HG03354 (cell line): ENCODE measurements around the gene TTC7B.
"Not testable (repeated sequence)": the region's sequence is repeated elsewhere in the genome, so short reads cannot be mapped to it uniquely, and the experiment has no call there.

Source experiments
- ATAC-seq: cut with Tn5 transposase; IDR thresholded peaks from one replicate; pipeline ENCODE4 v1.9.1; 2021; ENCODE audit warnings: mild to moderate bottlenecking; ENCODE audit not compliant: unreplicated experiment, poor library complexity, severe bottlenecking

The TTC7B gene

GRCh38 chr14:90526536-90526935 lies 289.7 kb downstream of the TTC7B start:
- ATAC-seq = not testable (repeated sequence)

GRCh38 chr14:90525353-90526028 lies 290.7 kb downstream of the TTC7B start:
- not testable (repeated sequence) for ATAC-seq

- no peak for ATAC-seq
These were observed 292.0 kb downstream of the TTC7B start for GRCh38 chr14:90523961-90524875.

GRCh38 chr14:90523544-90523943 lies 292.7 kb downstream of the TTC7B start:
- ATAC-seq = no peak

DNA sequence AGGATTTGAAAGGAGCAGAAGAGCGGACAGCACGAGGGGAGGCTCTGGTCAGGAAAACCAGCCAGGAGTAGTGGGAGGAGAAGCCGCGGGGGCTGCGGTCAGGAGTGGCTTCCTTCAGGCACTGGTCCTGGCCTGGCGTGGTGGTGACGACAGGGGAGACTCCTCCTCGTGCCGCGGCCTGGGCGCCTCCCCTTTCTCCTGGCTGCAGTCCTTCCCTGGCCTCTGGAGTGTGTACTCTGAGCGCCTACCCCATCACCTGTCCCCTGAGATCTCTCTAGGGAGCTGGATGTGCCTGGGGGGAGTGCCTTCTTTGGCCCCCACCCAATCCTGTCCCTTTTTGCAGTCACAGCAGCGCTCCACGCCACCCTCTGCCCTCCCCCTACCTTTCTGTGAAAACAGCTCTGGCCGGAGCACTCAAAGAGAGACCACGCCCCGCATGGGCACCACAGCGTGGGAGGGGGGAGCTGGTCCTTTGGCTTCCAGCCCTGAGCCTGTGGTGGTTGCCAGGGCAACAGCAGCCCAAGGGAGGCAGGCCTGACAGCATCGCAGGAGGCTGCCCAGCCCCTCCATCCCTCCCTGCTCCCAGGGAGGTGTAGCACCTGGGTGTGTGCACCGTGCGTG lies 293.5 kb downstream of the TTC7B start:
- ATAC-seq = no peak

GRCh38 chr14:90521930-90522483 lies 294.2 kb downstream of the TTC7B start:
- ATAC-seq = no peak

- no peak for ATAC-seq
These were observed 294.9 kb downstream of the TTC7B start for GRCh38 chr14:90521084-90521929.

DNA sequence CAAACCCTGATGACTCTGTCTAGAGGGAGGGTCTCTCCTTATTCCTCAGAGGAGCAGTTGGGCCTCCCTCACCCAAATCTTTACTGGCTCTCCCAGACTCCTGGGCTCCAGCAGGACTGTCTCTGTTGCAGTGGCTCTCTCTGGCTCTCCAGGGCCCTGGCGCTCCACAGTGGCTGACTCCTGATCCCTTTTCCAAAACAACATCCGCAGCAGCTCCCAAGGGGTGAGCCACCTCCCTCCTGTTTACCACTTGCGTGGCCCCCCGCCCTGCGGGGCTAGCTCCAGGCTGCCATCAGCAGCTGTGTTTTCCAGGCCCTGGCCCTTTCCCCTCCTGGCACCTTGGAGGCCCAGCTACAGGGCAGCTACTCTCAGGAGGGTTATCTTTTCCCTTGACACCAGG lies 295.9 kb downstream of the TTC7B start:
- no peak for ATAC-seq

DNA sequence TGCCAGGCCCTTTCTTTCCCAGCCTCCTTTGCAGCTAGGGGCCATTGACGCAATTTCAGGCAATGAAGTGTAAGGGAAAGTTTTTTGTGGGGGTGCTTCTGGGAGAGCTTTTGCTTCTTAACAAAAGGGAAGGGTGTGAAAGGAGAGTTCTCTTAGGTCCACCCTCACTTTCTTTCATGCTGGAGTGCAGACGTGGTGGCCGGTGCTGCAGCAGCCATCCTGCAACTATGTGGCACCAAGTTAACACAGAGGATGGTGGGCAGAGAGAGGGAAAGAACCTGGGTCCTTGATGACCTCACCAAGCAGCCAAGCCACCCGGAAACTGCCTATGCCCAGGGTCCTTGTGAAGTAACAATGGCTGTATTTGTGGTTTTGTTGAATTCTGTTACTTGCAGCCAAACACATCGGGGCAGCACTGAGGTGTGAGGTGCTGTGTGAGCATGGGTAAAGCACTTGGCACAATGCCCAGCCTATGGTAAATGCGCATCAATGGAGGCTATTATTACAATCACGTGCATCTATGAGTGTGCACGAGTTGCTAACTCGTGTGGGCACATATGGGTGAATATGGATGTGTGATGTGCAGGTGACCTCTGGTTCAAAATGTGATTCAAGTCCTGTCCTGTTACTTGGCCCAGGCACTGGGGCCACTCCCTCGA lies 296.8 kb downstream of the TTC7B start:
- no peak for ATAC-seq

GRCh38 chr14:90518941-90519256 lies 297.3 kb downstream of the TTC7B start:
- ATAC-seq = no peak

- ATAC-seq = no peak
These were observed 297.9 kb downstream of the TTC7B start for GRCh38 chr14:90518069-90518940.

- no peak for ATAC-seq
These were observed 299.0 kb downstream of the TTC7B start for GRCh38 chr14:90517076-90517841.

GRCh38 chr14:90514566-90514965 lies 301.7 kb downstream of the TTC7B start:
- no peak for ATAC-seq

DNA sequence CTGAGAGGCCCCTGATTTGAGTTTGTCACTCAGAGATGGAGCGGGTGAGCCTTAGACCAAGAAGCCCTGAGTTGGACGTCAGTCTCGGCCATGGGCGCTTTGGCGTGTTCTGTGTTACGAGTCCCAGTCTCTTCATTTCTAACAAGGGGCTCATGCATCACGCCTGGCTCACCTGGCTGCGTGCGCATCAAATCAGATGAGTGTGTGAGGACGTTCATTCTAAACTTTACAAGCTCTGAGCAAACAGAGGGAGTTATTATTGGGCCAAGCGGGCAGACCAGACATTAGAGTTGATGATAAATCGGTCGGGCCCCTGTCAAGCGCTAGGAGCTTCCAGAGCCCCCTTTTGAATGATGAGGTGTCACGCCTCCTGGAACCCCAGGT lies 302.2 kb downstream of the TTC7B start:
- ATAC-seq = no peak

DNA sequence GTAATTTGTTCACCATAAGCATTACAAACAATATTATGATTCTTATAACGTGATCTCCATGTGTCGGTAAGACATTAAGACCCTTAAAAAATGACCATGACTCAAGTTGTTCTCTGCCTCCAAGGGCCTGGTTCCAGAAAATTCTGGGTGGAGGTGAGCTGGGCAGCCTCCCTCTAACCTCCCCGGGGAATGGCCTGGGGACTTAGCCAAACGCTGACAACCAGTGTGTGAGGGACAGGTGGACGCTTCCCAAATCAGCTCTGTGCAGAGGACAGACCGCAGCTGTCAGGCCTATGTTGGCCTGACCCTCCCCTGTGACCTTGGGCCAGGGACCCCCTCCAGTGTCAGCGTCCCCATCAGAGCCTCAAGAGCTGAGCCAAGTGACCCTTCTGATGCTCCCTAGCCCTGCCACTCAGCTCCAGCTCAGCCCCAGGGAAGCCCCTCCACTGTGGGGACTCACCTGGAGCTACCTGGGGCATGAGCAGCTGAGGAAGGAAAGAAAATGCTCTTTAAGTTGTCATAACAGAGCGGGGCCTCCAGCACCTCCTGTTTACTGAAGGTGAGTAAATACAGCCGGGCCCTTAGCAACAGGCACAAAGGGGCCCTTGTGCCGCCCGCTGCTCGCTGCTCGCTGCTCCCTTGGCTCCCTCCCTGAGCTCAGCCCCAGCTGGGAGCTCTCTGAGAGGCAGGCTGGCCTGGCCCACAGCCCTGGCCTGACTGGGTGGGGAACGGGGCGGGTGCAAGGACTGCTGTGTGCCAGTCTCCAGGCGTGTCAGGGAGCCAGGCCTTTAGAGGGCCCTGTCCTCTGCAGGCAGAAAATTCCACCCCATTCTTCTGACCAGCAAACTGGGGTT lies 302.8 kb downstream of the TTC7B start:
- no peak for ATAC-seq

DNA sequence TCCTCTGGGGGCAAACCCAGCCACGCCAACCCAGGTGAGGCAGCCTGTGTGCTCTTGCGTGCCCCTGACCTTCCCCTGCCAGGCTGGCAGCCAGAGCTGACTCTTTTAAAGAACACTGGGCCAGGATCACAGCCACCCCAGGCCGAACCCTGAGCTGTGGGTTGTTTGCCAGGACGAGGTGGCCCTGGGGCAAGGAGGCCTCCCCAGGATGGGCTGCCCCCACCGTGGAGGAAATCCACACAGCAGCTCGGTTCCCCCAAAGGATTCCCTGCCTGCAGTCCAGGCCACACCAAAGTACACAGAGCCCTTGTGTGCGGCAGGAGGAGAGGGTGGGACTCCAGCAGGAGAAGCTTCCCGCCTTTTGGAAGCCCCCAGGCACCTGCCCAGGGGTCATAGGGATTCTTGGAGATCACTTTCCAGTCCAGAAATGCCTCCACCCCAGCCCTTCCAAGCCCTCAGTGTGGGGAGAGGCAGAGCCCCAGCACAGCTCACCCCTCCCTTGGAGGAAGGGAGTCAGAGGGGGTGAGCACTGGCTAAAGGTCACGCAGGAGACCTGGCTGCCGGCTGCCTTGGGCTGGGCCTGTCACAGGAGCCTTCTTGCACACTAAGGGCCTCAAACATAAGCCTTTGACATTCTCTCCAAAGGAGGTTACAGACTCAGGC lies 303.8 kb downstream of the TTC7B start:
- ATAC-seq = no peak
